ENCODE data around the gene ARHGEF19. TPM values are rescaled to one million over a fixed set of nuclear protein-coding genes. Genes with fewer than 3 reads are reported as not detected.
"Not testable (repeated sequence)": the region's sequence is repeated elsewhere in the genome, so short reads cannot be mapped to it uniquely, and the experiment has no call there.

Gene ARHGEF19
- total RNA-seq, 2 donors from 2014 or later, result 14.8 to 17.5 TPM

DNA sequence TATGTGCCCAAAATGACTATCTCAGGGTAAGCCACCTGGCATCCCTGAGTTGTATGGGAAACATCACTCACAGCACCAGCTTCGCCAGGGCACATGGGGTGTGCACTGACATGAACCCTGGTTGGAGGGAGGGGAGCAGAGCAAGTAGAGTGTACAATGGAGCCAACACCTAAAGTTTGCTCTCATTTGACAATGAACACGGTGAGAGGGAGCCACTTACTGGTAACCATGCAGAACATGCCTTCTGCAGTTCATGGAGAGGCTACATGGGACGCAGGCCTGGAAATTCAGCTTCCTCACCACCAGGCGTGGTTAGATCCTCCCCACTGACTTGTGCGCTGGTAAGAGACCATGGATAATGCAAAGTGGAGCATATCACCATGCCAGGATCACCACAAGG lies 34.5 kb upstream of the ARHGEF19 start:
- no peaks in the 10 kb centered on the region for H3K9me3 Mint-ChIP-seq
- peaks cover 17% of the 10 kb centered on the region for H3K36me3 Mint-ChIP-seq (ENCODE audit: low read depth)
- H3K27ac Mint-ChIP-seq, result no peak overlapping the region
- Histone ChIP-seq H3K9me3 (ENCODE audit: control insufficient read depth, low read length) (no peaks in the 10 kb centered on the region), H3K4me3 (ENCODE audit: low read length) (no peak overlapping the region), H3K27me3 (ENCODE audit: control insufficient read depth, insufficient read depth, low read length, poor library complexity, severe bottlenecking) (no peaks in the 10 kb centered on the region), H3K36me3 (ENCODE audit: control insufficient read depth, insufficient read depth, low read length) (peaks cover 38% of the 10 kb centered on the region), H3K9ac (ENCODE audit: extremely low read depth, low read length, poor library complexity, severe bottlenecking) (no peak overlapping the region), H3K27ac (ENCODE audit: low read depth, low read length) (no peak overlapping the region), H3K4me1 (ENCODE audit: control insufficient read depth, insufficient read depth, low read length) (no peaks in the 10 kb centered on the region)
- H3K27me3 Mint-ChIP-seq (ENCODE audit: insufficient read depth), result no peaks in the 10 kb centered on the region
- TF ChIP-seq, protein P1, sequence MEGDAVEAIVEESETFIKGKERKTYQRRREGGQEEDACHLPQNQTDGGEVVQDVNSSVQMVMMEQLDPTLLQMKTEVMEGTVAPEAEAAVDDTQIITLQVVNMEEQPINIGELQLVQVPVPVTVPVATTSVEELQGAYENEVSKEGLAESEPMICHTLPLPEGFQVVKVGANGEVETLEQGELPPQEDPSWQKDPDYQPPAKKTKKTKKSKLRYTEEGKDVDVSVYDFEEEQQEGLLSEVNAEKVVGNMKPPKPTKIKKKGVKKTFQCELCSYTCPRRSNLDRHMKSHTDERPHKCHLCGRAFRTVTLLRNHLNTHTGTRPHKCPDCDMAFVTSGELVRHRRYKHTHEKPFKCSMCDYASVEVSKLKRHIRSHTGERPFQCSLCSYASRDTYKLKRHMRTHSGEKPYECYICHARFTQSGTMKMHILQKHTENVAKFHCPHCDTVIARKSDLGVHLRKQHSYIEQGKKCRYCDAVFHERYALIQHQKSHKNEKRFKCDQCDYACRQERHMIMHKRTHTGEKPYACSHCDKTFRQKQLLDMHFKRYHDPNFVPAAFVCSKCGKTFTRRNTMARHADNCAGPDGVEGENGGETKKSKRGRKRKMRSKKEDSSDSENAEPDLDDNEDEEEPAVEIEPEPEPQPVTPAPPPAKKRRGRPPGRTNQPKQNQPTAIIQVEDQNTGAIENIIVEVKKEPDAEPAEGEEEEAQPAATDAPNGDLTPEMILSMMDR (conservative IDR thresholded peaks at IDR 0.05), result no peak
- H3K4me1 Mint-ChIP-seq, result peaks cover 2% of the 10 kb centered on the region
- no peak overlapping the region for H3K4me3 Mint-ChIP-seq
- WGBS, 2 experiments (ENCODE audit: insufficient coverage in 1 of 2, insufficient read length in 1 of 2), result 90 to 95% methylated on average over 5 of the region's 5 CpGs
- DNase-seq, result no peak

DNA sequence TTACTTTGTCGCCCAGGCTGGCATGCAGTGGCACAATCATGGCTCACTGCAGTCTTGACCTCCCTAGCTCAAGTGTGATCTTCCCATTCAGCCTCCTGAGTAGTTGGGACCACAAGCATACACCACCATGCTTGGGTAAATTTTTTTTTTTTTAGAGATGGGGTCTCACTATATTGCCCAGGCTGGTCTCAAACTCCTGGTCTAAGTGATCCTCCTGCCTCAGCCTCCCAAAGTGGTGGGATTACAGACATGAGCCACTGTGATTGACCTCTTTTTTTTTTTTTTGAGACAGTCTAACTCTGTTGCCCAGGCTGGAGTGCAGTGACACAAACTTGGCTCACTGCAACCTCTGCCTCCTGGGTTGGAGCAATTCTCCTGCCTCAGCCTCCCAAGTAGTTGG lies 33.8 kb upstream of the ARHGEF19 start:
- H3K36me3 ChIP-seq (ENCODE audit: control insufficient read depth, insufficient read depth, low read length), result peaks cover 32% of the 10 kb centered on the region
- not testable (repeated sequence) for H3K27ac Mint-ChIP-seq; H3K4me1 ChIP-seq (ENCODE audit: control insufficient read depth, insufficient read depth, low read length); H3K27me3 ChIP-seq (ENCODE audit: control insufficient read depth, insufficient read depth, low read length, poor library complexity, severe bottlenecking); DNase-seq; H3K27me3 Mint-ChIP-seq (ENCODE audit: insufficient read depth); H3K4me1 Mint-ChIP-seq; H3K9ac ChIP-seq (ENCODE audit: extremely low read depth, low read length, poor library complexity, severe bottlenecking); H3K9me3 Mint-ChIP-seq; H3K27ac ChIP-seq (ENCODE audit: low read depth, low read length); H3K4me3 ChIP-seq (ENCODE audit: low read length); H3K4me3 Mint-ChIP-seq; H3K9me3 ChIP-seq (ENCODE audit: control insufficient read depth, low read length)
- H3K36me3 Mint-ChIP-seq (ENCODE audit: low read depth), result peaks cover 11% of the 10 kb centered on the region
- WGBS, 2 experiments (ENCODE audit: insufficient coverage in 1 of 2, insufficient read length in 1 of 2), result 92% methylated on average over 1 of the region's 1 CpG; no CpG with 5 or more reads in 1 of the 2 experiments

DNA sequence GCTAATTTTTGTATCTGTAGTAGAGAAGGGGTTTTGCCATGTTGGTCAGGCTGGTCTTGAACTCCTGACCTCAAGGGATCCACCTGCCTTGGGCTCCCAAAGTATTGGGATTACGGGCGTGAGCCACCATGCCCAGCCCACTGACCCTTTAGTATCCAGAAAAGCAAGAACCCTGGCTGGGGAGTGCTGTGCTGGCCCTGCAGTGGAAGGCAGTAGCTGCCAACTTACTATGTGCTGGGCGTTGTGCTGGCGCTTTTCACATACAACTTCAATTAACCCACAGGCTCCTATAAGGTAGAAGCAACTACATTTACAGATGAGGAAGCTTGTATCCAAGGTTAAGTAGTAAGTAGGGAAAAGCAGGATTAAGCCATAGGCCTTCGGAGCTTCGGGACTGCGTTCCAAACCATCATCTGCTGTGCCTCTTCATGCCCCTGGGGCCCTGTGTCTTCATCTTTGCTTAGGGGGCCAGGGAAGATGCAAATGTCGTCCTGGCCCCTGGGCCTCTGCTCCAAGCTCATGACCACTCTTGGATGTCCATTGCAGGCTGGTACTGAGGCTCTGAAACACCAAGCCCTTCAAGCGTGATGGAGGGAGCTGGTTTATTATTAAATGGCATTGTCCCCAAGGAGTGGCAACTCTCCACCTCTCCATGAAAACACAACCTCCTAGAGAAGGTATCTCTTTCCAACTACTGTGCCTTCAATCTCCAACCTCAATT lies 33.2 kb upstream of the ARHGEF19 start:
- Mint-ChIP-seq H3K27ac (no peak overlapping the region), H3K9me3 (no peaks in the 10 kb centered on the region), H3K4me1 (peaks cover 2% of the 10 kb centered on the region), H3K4me3 (no peak overlapping the region), H3K36me3 (ENCODE audit: low read depth) (peaks cover 11% of the 10 kb centered on the region), H3K27me3 (ENCODE audit: insufficient read depth) (no peaks in the 10 kb centered on the region)
- H3K9ac ChIP-seq (ENCODE audit: extremely low read depth, low read length, poor library complexity, severe bottlenecking), result no peak overlapping the region
- DNase-seq, result no peak
- no peaks in the 10 kb centered on the region for H3K9me3 ChIP-seq (ENCODE audit: control insufficient read depth, low read length)
- peaks cover 26% of the 10 kb centered on the region for H3K36me3 ChIP-seq (ENCODE audit: control insufficient read depth, insufficient read depth, low read length)
- no peak overlapping the region for H3K27ac ChIP-seq (ENCODE audit: low read depth, low read length)
- 90 to 100% methylated on average over 7 to 9 of the region's 9 CpGs for WGBS, 2 experiments (ENCODE audit: insufficient coverage in 1 of 2, insufficient read length in 1 of 2)
- no peaks in the 10 kb centered on the region for H3K4me1 ChIP-seq (ENCODE audit: control insufficient read depth, insufficient read depth, low read length)
- no peak overlapping the region for H3K4me3 ChIP-seq (ENCODE audit: low read length)
- TF ChIP-seq, protein P1 (conservative IDR thresholded peaks at IDR 0.05), result no peak
- no peaks in the 10 kb centered on the region for H3K27me3 ChIP-seq (ENCODE audit: control insufficient read depth, insufficient read depth, low read length, poor library complexity, severe bottlenecking)
